Suppressor macrophage treated with lipopolysaccharide for 4 hours (primary cell): Measurements from ENCODE around the gene ZNF576.
"Not testable (repeated sequence)": the region's sequence is repeated elsewhere in the genome, so short reads cannot be mapped to it uniquely, and the experiment has no call there.

Experiments used
- DNase-seq: peaks from one replicate; pipeline ENCODE4 v3.0.0-alpha.2; 2020

Gene ZNF576

DNA sequence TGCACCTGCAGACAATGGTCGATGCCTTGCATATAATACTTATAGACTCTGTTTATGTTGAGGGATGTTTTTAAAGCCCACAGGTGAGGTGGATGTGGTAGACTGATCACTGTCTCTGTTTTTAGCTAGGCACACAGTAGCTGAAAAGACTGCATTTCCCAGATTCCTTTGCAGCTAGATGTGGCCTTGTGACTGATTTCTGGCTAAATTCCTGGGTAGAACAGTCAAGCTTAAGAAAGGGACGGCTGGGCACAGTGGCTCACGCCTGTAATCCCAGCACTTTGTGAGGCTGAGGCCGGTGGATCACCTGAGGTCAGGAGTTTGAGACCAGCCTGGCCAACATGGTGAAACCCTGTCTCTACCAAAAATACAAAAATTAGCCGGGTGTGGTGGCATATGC is 3.9 kb downstream of the ZNF576 start:
- not testable (repeated sequence) for DNase-seq

DNA sequence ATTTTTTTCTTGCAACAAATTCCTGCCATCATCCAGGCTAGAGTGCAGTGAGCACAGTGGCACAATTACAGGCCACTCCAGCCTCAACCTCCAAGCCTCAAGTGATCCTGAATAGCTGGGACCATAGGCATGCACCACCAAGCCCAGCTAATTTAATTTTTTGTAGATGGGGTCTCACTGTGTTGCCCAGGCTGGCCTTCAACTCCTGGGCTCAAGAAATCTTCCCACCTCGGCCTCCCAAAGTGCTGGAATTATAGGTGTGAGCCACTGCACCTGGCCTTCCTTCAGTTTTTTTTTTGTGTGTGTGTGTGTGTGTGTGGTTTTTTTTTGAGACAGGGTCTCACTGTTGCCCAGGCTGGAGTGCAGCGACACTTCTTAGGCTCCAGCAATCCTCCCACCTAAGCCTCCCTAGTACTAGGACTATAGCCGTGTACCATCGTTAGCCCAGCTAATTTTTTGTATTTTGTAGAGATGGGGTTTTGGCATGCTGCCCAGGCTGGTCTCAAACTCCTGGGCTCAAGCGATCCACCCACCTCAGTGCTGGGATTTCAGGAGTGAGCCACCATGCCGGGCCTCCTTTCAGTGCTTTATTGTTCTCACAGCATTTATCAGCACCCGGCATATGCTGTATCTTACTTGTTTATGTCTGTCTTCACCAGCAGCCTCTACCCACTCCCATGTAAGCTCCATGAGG is 9.6 kb downstream of the ZNF576 start:
- no peak for DNase-seq

DNA sequence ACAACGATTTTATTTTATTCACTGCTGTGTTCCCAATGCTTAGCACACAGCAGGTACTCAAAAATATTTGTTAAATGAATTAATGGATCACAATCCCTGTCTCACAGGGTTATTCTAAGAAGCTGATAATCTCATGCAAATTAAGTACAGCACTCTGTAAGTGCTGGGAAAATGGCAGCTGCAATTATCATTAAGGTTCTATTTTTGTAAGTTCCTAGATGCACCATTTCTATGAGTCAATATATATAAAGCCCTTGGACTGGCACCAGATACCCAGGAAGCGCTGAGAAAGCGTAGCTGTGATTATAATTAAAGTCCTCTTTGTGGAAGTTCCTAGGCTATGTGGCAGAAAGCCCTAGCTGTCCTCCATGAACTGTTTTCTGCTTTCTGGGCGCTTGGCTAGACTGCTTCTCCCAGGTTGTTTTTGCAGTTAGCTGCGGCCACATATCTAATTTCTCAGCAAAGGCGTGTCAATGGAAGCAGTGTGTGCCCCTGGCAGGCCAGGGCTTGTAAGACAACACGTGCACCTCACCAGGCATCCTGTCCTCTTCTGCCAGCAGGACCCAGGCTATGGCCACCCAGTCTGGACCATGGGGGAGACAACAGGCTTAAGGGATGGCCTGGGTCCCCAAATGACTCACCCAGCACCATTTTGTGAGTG is 10.3 kb downstream of the ZNF576 start:
- no peak for DNase-seq

DNA sequence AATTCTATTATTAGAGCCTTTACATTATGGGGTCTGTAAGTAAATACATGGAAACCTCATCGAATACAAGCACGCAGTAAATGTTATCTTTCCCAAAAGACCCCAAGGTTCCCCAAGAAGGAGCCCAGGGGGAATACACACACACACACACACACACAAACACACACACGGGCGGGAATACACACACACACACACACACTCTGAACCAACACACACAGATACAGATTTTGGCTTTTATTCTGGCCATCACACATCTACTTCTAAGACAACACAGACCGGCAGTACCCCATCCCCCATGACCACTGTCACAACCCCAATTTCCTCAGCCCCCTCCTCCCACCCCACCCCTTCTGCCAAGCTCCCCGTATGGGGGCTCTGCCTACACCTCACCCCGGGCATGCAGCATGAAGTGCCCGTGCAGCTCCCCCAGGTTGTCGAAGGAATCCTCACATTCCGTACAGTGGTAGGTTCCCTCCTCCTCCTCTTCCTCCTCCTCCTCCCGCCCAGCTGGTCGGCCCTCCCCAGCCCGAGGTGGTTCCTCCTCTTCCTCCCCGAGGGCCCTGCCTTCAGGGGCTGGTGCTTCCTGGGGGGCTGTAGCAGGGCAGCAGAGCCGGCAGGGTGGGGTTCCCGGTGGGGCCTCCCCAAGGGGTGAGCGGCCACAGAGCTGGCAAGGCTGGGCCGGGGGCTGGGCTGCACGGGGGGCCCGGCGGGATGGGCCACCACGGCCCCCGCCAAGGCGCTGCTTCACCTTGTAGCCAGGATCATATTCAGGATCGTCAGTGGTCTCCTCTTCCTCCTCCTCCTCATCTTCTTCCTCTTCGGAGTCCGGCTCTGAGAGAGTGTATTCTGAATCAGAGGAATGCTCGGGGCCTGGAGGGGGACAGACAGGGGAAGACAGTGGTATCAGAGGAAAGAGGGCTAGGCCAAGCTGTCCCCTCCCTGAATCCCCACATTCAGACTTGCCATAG is 11.1 kb downstream of the ZNF576 start:
- no peak for DNase-seq

DNA sequence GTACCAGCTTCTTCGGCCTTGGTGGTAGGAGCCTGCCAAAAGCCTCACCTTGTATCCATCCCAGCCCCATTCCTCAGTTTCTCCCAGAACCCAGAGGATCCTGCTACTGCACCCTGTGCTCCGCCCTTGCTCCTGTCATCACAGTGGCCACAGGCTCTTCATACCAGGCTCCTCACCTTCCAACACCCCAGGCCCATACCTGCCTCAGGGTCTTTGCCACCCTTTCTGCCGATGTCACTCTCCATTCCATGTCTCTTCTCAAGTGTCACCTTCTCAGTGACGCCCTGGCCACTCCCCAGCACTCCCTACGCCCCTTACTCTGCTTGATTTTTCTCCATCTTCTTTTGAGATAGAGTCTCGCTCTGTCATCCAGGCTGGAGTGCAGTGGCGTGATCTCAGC is 13.5 kb downstream of the ZNF576 start:
- no peak for DNase-seq

DNA sequence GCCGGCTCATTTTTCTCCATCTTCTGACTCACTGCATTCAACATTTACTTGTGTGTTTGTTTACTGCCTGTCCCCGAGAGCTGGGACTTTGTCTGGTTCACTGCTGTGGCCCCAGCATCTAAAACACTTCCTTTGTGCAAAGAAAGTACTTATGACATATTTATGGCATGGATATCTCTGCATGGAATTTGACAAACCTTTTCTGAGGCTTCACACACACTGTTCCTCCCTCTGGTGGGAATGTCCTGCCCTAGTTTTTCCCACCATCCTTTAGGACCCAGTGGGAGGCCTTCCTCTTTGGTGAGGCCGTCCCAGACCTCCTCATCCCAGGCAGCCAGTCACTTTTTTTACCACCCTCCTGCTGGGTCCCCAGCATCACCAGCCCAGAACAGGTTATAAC is 14.1 kb downstream of the ZNF576 start:
- no peak for DNase-seq

DNA sequence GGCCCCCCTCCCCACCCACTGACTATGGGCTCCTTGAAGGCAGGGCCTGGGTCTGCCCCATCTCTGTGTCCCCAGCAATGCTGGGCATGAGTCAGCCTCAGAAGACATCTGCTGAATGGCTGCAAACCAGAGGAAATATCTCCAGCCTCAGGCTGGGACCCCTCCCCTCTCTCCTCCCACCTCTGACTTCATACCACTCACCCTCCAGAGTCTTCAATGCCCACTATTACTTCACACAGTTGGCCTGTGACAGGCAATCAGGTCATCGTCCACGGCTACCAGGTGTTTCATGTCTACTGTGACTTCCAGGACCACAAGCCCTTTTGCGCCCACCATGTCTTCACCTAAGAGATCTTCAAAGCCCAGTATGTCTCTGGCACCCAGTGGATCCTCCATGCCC is 15.4 kb downstream of the ZNF576 start, which contains the start of gene SRRM5:
TSS of gene SRRM5 (plus strand) at position 301 of the 400 bp plus-strand sequence. CDS start at position 335, 34 bp downstream.
- DNase-seq = no peak

DNA sequence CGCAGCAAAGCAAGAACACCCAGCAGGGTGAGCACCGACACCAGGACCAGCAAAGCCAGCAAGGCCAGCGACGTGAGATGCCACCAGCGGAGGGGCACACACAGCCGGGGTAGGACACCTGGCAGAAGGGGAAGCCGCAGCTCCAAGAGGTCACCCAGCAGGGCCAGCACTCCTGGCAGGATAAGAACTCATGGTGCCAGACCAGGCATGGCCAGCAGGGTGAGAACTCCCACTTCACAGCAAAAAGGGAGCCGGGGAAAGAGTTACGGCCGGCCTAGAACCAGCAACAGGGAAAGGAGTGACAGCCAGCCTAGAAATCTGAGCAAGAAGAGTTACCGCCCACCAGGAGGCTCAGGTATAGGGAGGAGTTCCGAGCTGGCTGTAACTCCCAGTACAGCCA is 16.0 kb downstream of the ZNF576 start:
- DNase-seq = no peak

DNA sequence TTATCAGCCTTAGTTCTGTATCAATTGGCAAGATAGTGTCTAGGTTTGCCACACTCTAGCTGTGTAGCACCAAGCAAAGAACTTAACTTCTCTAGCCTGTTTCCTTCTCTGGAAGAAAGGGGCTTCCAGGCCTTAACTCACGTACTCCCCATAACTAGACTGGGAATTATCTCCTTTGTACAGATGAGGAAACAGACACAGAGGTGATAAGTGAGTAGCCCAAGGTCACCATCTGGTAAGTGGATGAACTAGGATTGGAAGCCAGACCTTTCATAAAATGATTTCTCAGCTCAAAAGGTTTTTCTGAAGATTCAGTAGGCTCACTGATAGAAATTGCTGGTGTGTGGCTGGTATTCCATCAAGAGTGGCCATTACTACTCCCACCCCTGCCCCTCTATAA is 19.9 kb downstream of the ZNF576 start:
- DNase-seq = no peak

DNA sequence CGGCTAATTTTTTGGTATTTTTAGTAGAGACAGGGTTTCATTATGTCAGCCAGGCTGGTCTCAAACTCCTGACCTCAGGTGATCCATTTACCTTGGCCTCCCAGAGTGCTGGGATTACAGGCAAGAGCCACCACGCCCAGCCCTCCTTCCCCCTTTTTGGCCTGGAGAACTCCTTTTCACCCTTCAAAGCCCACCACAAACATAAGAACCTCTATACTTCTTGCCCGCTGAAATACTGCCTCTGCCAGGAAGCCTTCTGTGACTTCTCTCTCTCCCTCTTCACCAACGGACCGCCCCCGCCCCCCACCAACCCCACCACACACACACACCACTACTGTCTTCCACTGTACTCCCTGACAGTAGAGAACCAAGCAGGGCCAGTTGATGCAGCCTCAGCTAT is 20.6 kb downstream of the ZNF576 start:
- DNase-seq = no peak

DNA sequence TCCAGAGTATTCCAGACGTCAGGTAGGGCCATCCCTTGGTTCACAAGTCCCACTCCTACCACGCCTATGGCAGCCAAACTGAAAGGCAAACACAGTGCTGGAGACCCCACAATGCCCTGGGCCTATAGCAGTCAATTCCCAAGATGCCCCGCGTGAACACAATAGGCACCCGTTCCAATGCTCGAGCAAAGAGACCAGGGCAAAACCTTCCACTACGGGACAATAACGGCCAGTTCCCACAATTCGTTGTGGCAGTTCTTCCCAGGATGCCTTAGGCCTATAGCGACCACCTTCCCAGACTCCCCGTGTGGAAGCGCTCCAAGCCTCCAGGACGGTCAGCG is 22.5 kb downstream of the ZNF576 start:
- no peak for DNase-seq

DNA sequence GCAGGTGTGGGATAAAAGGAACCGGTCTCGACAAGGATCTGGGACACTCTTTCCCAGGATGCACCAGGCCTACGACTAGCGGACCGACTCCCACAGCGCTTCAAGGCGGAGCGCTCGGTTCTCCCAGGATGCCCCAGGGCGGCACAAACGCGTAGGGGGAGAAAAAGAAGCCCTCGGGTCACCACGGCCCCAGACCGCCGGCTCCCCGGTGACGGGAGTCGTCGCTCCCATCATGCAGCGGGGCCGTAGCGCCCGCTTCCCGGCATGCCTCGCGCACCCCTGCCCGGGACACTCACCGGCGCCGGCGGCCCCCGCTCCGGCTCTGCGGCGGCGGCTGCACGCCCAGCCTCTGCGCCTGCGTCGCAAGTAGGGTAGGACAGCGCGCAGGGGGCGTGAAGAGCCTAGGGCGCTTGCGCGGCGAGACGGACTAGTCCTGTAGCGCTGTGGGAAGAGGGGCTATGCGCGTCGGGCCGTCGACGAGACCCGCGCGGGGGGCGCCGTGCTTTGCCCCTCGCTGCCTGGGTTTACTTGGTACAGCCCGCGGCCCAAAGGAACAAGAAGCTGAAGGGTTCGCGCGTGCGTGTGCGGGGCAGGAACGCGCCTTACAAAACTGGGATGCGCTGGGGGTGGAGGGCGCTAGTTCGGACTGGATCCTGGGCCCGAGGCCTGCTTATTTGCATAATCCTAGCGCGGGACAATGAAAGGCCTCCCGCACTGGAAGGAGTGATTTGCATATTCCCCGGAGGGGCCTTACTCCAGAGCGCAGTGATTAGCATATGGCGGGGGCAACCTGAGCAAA is 23.1 kb downstream of the ZNF576 start, which contains the start of gene ZNF428:
TSS of gene ZNF428 (minus strand) at position 368 of the 799 bp plus-strand sequence. CDS start 5,325 bp downstream, outside the sequence.
- peak; percentile 91 for DNase-seq

DNA sequence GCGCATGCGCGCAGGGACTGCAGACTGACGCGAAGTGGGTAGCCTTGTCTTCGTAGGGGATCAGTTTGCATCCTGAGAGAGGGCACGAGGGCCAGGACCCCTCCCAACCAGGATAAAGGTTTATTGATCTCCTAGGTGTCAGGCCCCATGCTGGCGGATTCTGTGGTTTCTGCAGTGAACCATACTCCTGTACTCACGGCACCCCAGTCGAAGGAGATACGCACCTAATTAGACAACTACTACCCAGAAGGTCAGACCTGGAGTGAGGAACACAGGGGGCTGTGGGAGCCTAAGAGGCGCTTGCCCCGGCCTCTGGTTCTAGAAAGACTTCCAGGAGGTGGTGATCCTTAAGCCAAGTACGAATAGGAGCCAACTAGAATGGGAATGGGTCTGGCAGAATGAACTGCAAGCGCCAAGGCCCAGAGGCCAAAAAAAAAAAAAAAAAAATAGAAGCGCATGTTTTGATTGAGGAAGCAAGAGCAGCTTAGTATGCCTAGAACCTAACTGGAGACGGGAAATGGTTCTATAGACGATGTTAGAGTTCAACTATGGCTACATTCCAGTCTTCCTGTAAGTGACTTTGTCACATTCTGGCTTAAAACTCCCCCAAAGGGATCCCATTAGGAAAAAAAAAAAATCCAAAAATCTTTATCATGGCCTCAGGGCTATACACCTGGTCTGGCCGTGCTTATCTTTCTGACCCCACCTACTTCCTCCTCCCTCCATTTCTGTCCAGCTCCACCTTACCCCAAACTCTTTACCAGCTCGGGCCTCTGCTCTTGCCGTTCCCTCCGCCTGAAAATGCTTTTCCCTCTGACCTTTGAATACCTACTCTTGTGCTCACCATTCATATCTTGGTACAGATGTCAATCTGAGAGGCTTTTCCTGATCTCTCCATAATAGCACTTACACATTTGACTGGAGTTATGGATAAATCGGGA is 23.9 kb downstream of the ZNF576 start:
- no peak for DNase-seq

DNA sequence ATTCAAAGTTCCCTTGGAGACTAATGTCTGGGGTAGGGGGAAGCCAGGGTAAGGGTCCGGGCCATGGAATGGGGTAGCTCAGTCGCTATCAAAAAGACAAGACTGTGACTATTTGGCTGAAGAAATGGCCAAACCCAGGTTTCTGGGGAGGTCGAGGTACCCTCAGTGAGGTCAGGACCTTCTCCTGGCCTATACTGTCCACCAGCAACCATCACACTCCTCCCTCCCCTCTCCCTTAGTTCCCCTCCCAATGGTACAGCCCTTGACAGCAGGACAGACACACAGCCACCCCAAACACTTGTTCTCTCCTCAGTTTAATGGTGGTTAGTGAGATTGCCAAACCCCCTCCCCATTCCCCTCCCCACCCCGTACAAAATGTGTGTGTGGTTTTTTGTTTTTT is 25.7 kb downstream of the ZNF576 start:
- DNase-seq = no peak

DNA sequence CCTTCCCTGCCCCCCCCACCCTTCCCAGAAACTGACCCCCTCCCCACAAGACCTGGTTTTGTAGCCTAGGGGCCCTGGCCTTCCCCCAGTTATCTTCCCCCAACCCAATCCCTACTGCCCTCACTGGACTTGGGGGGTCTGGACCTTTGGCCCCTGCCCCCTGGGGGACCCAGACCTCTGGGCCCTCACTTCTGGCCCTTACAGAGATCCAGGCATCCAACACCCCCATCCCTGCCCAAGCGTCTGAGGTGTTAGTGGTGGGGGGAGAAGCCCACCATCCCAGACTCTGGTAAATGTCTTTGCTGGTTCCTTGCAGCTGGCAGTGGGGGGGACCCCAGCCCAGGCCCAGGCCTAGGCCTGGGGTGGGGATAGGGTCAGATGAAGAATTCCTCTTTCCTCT is 26.6 kb downstream of the ZNF576 start:
- DNase-seq = no peak

DNA sequence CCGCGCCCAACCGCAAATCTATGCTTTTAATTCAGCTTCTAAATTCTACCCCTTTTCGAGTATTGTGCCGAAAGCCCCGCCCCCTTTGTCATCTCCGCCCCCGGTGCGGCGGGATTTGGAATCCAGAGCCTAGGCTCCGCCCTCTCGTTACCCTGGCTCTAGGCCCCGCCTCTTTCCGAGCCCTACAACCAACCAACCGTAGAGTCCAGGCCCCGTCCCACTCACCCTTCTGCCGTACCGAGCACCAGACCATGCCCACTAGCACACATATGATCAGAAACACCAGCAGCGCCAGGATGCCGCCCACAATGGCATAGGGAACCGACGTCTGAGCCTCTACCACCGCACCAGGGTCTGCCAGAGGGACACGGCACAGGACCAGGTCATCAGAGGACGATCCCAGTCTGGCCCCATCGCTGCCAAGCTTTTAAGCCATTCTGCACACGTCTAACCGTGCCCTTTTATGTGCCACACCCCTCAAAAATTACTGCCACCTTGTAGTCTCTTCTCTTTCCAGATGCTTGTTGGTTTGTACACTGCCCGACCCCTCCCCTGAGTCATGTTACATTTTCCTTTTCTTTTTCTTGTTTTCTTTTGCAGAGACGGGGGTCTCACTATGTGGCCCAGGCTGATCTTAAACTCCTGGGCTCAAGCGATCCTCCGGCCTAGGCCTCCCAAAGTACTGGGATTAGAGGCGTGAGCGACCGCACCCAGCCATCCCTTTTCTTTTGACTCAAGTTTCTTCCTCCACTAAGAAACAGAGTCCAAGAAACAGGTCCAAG is 27.7 kb downstream of the ZNF576 start:
- no peak for DNase-seq

DNA sequence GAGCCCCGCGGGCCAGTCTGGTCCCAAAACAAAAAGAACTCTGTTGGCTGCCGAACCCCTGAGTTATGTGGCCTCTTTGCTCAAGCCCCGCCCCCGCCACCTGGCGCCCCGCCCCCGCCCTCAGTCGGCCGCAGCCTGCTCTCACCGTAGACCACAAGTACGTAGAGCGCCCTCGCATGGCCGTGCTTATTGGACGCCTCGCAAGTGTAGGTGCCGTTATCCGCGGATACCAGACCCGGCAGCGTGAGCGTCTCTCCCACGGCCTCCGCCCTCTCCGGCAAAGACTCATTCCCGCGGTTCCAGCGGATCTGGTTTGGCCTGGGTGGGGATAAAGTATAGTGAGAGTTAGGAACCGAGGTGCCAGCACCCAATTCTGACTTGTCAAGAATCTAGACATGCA is 28.5 kb downstream of the ZNF576 start:
- peak; percentile 55 for DNase-seq

DNA sequence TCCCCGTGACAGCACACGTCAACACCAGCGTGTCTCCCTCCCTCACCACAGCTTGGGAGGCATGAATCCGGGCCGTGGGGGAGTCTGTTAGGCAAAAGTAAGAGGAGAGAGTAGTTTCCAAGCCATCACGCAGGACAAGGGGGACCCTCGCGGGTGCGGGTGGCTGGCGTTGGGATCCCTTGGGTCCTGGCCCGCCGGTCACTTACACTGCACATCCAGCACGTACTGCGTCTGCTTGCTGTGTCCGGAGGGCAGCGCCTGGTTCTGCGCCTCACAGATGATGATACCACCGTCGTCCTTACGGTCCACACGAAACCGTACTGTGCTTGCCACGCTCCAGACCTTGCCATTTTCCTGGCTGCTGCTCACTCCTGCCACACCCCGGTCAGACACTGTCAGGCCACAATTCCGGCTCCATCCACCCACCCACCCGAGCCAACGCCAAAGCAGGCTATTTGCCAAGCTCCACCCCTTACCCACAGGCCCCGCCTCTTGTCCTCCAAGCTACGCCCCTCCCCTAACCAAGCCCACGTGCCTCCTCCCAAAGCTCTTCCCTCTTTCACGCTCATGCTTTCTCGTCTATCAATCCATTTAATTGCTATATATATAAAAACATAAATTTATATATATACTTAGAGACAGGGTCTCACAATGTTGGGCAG is 29.7 kb downstream of the ZNF576 start:
- DNase-seq = peak; percentile 50

DNA sequence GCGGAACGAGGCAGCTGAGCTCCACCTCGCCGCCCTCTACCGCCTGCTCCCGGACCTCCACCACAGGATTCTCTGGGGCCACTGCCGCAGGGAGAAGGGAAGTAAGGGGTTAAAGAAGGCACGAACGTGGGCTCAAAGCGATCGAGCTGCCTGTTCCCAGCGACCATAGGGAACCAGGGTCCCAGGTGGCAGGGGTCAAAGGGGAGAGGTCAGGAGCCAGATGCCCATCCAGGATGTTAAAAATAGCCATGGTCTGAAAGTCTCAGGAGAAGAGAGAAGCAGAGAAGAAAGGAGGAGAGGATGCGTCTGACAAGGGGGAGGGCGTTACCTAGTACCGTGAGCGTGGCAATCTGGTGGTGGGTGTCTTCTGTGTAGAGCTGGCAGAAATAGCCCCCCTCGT is 30.4 kb downstream of the ZNF576 start:
- no peak for DNase-seq
